GM23338 (cell line): ENCODE data around the gene NUDT2. TPM values are rescaled to one million over a fixed set of nuclear protein-coding genes. Genes with fewer than 3 reads are reported as not detected.

ENCODE experiments used
- ATAC-seq: fragments of 200-7000 bp; cut with Tn5 transposase; 3 replicates; pipeline ENCODE4 v1.9.1; 2020
- DNase-seq: peaks from one replicate; pipeline ENCODE4 v3.0.0-alpha.2; 2015; ENCODE audit warnings: low spot score
- H2AFZ ChIP-seq: fragments of 200-600 bp; sonication (generic); 2 replicates; pipeline ENCODE4 v1.8.0; 2016; ENCODE audit warnings: antibody characterized with exemption, mild to moderate bottlenecking, moderate library complexity
- H3F3A ChIP-seq: fragments of 200-600 bp; sonication (generic); replicated peaks from 2 replicates; pipeline ENCODE4 v1.8.0; 2017; ENCODE audit warnings: antibody characterized with exemption, mixed run types, low read depth
- H3K27ac ChIP-seq: fragments of 200-600 bp; sonication (generic); 2 replicates; pipeline ENCODE4 v1.6.1; 2016; ENCODE audit warnings: low read depth
- H3K27me3 ChIP-seq: fragments of 200-600 bp; sonication (generic); 2 replicates; pipeline ENCODE4 v1.8.0; 2016; ENCODE audit warnings: mild to moderate bottlenecking, mixed run types, moderate library complexity; ENCODE audit not compliant: insufficient read depth
- H3K36me3 ChIP-seq: fragments of 200-600 bp; sonication (generic); 2 replicates; pipeline ENCODE4 v1.8.0; 2016; ENCODE audit warnings: mild to moderate bottlenecking; ENCODE audit not compliant: insufficient read depth
- H3K4me1 ChIP-seq: fragments of 200-600 bp; sonication (generic); 2 replicates; pipeline ENCODE4 v1.8.0; 2016; ENCODE audit warnings: mild to moderate bottlenecking, moderate library complexity; ENCODE audit not compliant: insufficient read depth
- H3K4me2 ChIP-seq: fragments of 200-600 bp; sonication (generic); 2 replicates; pipeline ENCODE4 v1.7.1; 2017; ENCODE audit warnings: mixed run types
- H3K4me3 ChIP-seq: fragments of 200-600 bp; sonication (generic); 2 replicates; pipeline ENCODE4 v1.6.1; 2016; ENCODE audit warnings: mixed run types
- H3K79me2 ChIP-seq: fragments of 200-600 bp; sonication (generic); replicated peaks from 2 replicates; pipeline ENCODE4 v1.8.0; 2017; ENCODE audit warnings: mild to moderate bottlenecking; ENCODE audit not compliant: insufficient read depth
- H3K9me2 ChIP-seq: fragments of 200-600 bp; sonication (generic); 2 replicates; pipeline ENCODE4 v1.8.0; 2017; ENCODE audit not compliant: insufficient read depth
- H4K20me1 ChIP-seq: fragments of 200-600 bp; sonication (generic); replicated peaks from 2 replicates; pipeline ENCODE4 v1.8.0; 2017; ENCODE audit warnings: mild to moderate bottlenecking; ENCODE audit not compliant: insufficient read depth
- H3K27ac Mint-ChIP-seq: 2 replicates; pipeline ENCODE4 v1.8.0; 2020; ENCODE audit warnings: inconsistent platforms, mild to moderate bottlenecking, moderate library complexity, mixed read lengths
- H3K27me3 Mint-ChIP-seq: 3 replicates; pipeline ENCODE4 v1.8.0; 2022; ENCODE audit warnings: low read depth, mild to moderate bottlenecking, moderate library complexity, mixed read lengths, inconsistent platforms; ENCODE audit not compliant: insufficient read depth, poor library complexity
- H3K36me3 Mint-ChIP-seq: 3 replicates; pipeline ENCODE4 v1.8.0; 2021; ENCODE audit warnings: low read depth, mild to moderate bottlenecking, inconsistent platforms, moderate library complexity, mixed read lengths
- H3K4me1 Mint-ChIP-seq: 3 replicates; pipeline ENCODE4 v1.8.0; 2020; ENCODE audit warnings: mild to moderate bottlenecking, inconsistent platforms, mixed read lengths
- H3K4me3 Mint-ChIP-seq: 3 replicates; pipeline ENCODE4 v1.8.0; 2021; ENCODE audit warnings: moderate library complexity, mild to moderate bottlenecking, inconsistent platforms, mixed read lengths
- H3K9me3 Mint-ChIP-seq: 3 replicates; pipeline ENCODE4 v1.8.0; 2020; ENCODE audit warnings: moderate library complexity, mild to moderate bottlenecking, inconsistent platforms, mixed read lengths
- CREB1 ChIP-seq: fragments of 250-450 bp; sonication (Bioruptor Pico); IDR thresholded peaks from 2 replicates; pipeline ENCODE4 v1.5.0; 2020; ENCODE audit warnings: low read depth, mild to moderate bottlenecking, moderate library complexity
- CTCF ChIP-seq, 2 experiments: fragments of 200-600 bp in 1 of 2; sonication (generic) in 1 of 2; conservative IDR thresholded peaks; 2 replicates each; pipeline versions ENCODE4 v1.5.1 to v1.6.1; 2016 to 2017; ENCODE audit warnings: antibody characterized with exemption in 2 of 2, low read depth in 2 of 2, mild to moderate bottlenecking in 2 of 2, moderate library complexity in 1 of 2
- ETS1 ChIP-seq: IDR thresholded peaks from 2 replicates; pipeline ENCODE4 v1.6.1; 2016; ENCODE audit warnings: antibody characterized with exemption
- EZH2 ChIP-seq: fragments of 200-600 bp; sonication (generic); IDR thresholded peaks from one replicate; pipeline ENCODE4 v1.8.0; 2017; ENCODE audit warnings: antibody characterized with exemption, mild to moderate bottlenecking, low read depth; ENCODE audit not compliant: unreplicated experiment
- EZH2phosphoT487 ChIP-seq: fragments of 200-600 bp; sonication (generic); IDR thresholded peaks from one replicate; pipeline ENCODE4 v1.8.1; 2018; ENCODE audit warnings: antibody characterized with exemption; ENCODE audit not compliant: unreplicated experiment
- JUNB ChIP-seq: IDR thresholded peaks from one replicate; pipeline ENCODE4 v1.6.1; 2016; ENCODE audit warnings: antibody characterized with exemption; ENCODE audit not compliant: unreplicated experiment
- NANOG ChIP-seq: IDR thresholded peaks from 2 replicates; pipeline ENCODE4 v1.6.1; 2016; ENCODE audit warnings: antibody characterized with exemption, borderline replicate concordance
- POLR2AphosphoS5 ChIP-seq: IDR thresholded peaks from 2 replicates; pipeline ENCODE4 v1.6.1; 2016; ENCODE audit warnings: antibody characterized with exemption, low read depth
- REST ChIP-seq: IDR thresholded peaks from one replicate; pipeline ENCODE4 v1.6.1; 2018; ENCODE audit warnings: antibody characterized with exemption; ENCODE audit not compliant: unreplicated experiment
- STAT1 ChIP-seq: IDR thresholded peaks from one replicate; pipeline ENCODE4 v1.6.1; 2016; ENCODE audit warnings: antibody characterized with exemption; ENCODE audit not compliant: unreplicated experiment
- ZNF114 ChIP-seq: fragments of 250-450 bp; sonication (Bioruptor Pico); IDR thresholded peaks from 2 replicates; pipeline ENCODE4 v1.5.0; 2020; ENCODE audit warnings: mild to moderate bottlenecking, moderate library complexity
- ZNF331 ChIP-seq: fragments of 250-450 bp; sonication (Bioruptor Pico); IDR thresholded peaks from 2 replicates; pipeline ENCODE4 v1.5.0; 2020; ENCODE audit warnings: low read depth, mild to moderate bottlenecking, moderate library complexity
- ZNF462 ChIP-seq: fragments of 250-450 bp; sonication (Bioruptor Pico); IDR thresholded peaks from 2 replicates; pipeline ENCODE4 v1.5.0; 2020; ENCODE audit warnings: mild to moderate bottlenecking, moderate library complexity
- polyA plus RNA-seq: library from polyadenylated mRNA; unstranded; fragments of >200 nt; fragmentation: Nextera tagmentation; extraction: Ambion mirVana; gene quantifications from 2 replicates; pipeline ENCODE4 v1.2.1, GENCODE V29; 2016
- total RNA-seq: library from RNA; depleted of rRNA; stranded (reverse); fragments of >200 nt; shearing (Covaris generic); gene quantifications from 2 replicates; pipeline ENCODE4 v1.2.3, GENCODE V29; 2014

NUDT2 gene
- total and polyA plus RNA-seq, 2 experiments from 2014 or later, result 9.5 to 16.4 TPM

GRCh38 chr9:34335376-34335775 is 6.0 kb downstream of the NUDT2 start:
- no peak overlapping the region for H3K27ac ChIP-seq

More at GRCh38 chr9:34335376-34335775, 6.0 kb downstream of the NUDT2 start:
- H3K4me2 ChIP-seq, result 0 out of 2 replicates have a peak overlapping the region, but pooled peaks have one; percentile 33
- Mint-ChIP-seq H3K4me1 (peaks cover 24% of the 10 kb centered on the region), H3K27ac (no peak overlapping the region), H3K4me3 (no peak overlapping the region), H3K36me3 (peaks cover 16% of the 10 kb centered on the region; the same call in 2 of the 3 replicates), H3K9me3 (no peaks in the 10 kb centered on the region), H3K27me3 (peaks cover 4% of the 10 kb centered on the region)
- no peaks in the 10 kb centered on the region for H3K36me3 ChIP-seq
- H3K9me2 ChIP-seq, result no peaks in the 10 kb centered on the region
- no peak for DNase-seq
- H3F3A ChIP-seq, result 0 out of 2 replicates have a peak, but pooled peaks cover 2% of the 10 kb centered on the region
- no peak for ATAC-seq
- H2AFZ ChIP-seq, result no peak overlapping the region
- H3K79me2 ChIP-seq, result peaks cover 5% of the 10 kb centered on the region; the same call in 1 of the 2 replicates
- no peaks in the 10 kb centered on the region for H3K27me3 ChIP-seq
- H3K4me3 ChIP-seq, result no peak overlapping the region
- H3K4me1 ChIP-seq, result peaks cover 19% of the 10 kb centered on the region
- H4K20me1 ChIP-seq, result no peaks in the 10 kb centered on the region; the same call in 1 of the 2 replicates
- TF ChIP-seq CTCF (conservative IDR thresholded peaks at IDR 0.05; ENCODE audit: low read depth in 2 of 2) (no peak), REST (no peak), ETS1 (no peak), STAT1 (no peak), EZH2phosphoT487 (no peak), ZNF114 (CRISPR knock-in tag) (no peak), CREB1 (CRISPR knock-in tag) (no peak), JUNB (no peak), EZH2 (no peak), NANOG (no peak), POLR2AphosphoS5 (no peak), ZNF331 (CRISPR knock-in tag) (no peak), ZNF462 (no peak)
